Measurements from ENCODE around the gene HAPLN1. TPM values are rescaled to one million over a fixed set of nuclear protein-coding genes. Genes with fewer than 3 reads are reported as not detected.

The HAPLN1 gene
- total and polyA plus RNA-seq, 2 experiments from 2014 or later: 1.5 to 4.0 TPM

GRCh38 chr5:83724935-83725334 is 4.3 kb upstream of the HAPLN1 start (continued):
- TF ChIP-seq ZNF462 (CRISPR knock-in tag; IDR thresholded peaks at IDR 0.05) (no peak), JUNB (IDR thresholded peaks at IDR 0.05; ENCODE audit: unreplicated experiment) (no peak), CREB1 (CRISPR knock-in tag; IDR thresholded peaks at IDR 0.05; ENCODE audit: low read depth) (no peak), CTCF (conservative IDR thresholded peaks at IDR 0.05; ENCODE audit: low read depth in 2 of 2) (no peak), EZH2phosphoT487 (IDR thresholded peaks at IDR 0.05; ENCODE audit: unreplicated experiment) (no peak), STAT1 (IDR thresholded peaks at IDR 0.05; ENCODE audit: unreplicated experiment) (no peak), ZNF331 (CRISPR knock-in tag; IDR thresholded peaks at IDR 0.05; ENCODE audit: low read depth) (no peak)

GRCh38 chr5:83724001-83724400 is 3.3 kb upstream of the HAPLN1 start:
- Mint-ChIP-seq H3K27me3 (ENCODE audit: insufficient read depth, low read depth, poor library complexity) (peaks cover 11% of the 10 kb centered on the region), H3K9me3 (peaks cover 3% of the 10 kb centered on the region; the same call in 1 of the 3 replicates), H3K4me1 (peaks cover 25% of the 10 kb centered on the region), H3K4me3 (no peak overlapping the region), H3K36me3 (ENCODE audit: low read depth) (peaks cover 3% of the 10 kb centered on the region; the same call in 2 of the 3 replicates), H3K27ac (no peak overlapping the region)
- Histone ChIP-seq H3K79me2 (replicated peaks; ENCODE audit: insufficient read depth) (no peaks in the 10 kb centered on the region), H4K20me1 (replicated peaks; ENCODE audit: insufficient read depth) (no peaks in the 10 kb centered on the region), H3K9me2 (ENCODE audit: insufficient read depth) (no peaks in the 10 kb centered on the region), H3K27me3 (ENCODE audit: insufficient read depth) (no peaks in the 10 kb centered on the region), H2AFZ (peak overlapping the region; percentile 7; the same call in 1 of the 2 replicates), H3K4me3 (no peak overlapping the region), H3K4me2 (no peak overlapping the region), H3F3A (replicated peaks; ENCODE audit: low read depth) (no peaks in the 10 kb centered on the region), H3K36me3 (ENCODE audit: insufficient read depth) (no peaks in the 10 kb centered on the region), H3K27ac (ENCODE audit: low read depth) (no peak overlapping the region), H3K4me1 (ENCODE audit: insufficient read depth) (peaks cover 27% of the 10 kb centered on the region)
- no peak for DNase-seq (ENCODE audit: low spot score)
- no peak for ATAC-seq
- TF ChIP-seq EZH2phosphoT487 (IDR thresholded peaks at IDR 0.05; ENCODE audit: unreplicated experiment): no peak
- no peak for TF ChIP-seq NANOG (IDR thresholded peaks at IDR 0.05; ENCODE audit: borderline replicate concordance)
- no peak for TF ChIP-seq CTCF (conservative IDR thresholded peaks at IDR 0.05; ENCODE audit: low read depth in 2 of 2)
